Measurements from ENCODE around the gene TPO. TPM values are rescaled to one million over a fixed set of nuclear protein-coding genes. Genes with fewer than 3 reads are reported as not detected.

Gene TPO
- total and polyA plus RNA-seq, 2 experiments from 2014 or later, result 0.37 TPM; not detected in 1

DNA sequence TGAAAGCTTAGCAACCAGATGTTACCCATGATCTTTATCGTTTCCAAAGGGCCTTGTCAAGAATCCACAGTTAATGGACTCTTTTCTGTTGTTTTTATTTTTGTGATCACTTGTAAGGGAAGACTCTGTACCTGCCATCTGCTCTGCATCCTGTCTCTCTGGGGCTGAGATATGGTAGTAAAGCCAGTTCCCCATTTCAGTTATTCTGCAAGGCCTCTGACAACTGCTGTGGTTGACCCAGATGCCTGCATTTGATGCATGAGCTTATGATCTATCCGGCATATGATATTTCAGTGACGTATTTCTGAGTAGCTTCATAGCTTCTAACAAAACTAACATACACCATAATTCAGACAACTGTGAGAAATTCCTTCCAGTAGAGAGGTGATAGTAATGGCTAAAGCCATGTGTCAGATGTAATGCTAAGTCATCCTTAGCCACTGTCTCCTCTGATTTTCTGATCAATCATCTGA, 105.1 kb downstream of the TPO start:
- H3K4me2 ChIP-seq, result no peak overlapping the region
- no peaks in the 10 kb centered on the region for H4K20me1 ChIP-seq (ENCODE audit: insufficient read depth, poor library complexity, severe bottlenecking)
- no peaks in the 10 kb centered on the region for H3K27me3 ChIP-seq
- no peak overlapping the region for H2AFZ ChIP-seq
- no peaks in the 10 kb centered on the region for H3K9me2 ChIP-seq (replicated peaks; ENCODE audit: insufficient read depth)
- H3K79me2 ChIP-seq, result no peaks in the 10 kb centered on the region
- no peak for DNase-seq (ENCODE audit: low spot score)
- no peaks in the 10 kb centered on the region for H3K36me3 ChIP-seq (replicated peaks; ENCODE audit: insufficient read depth, low read depth)
- WGBS (ENCODE audit: low lambda C conversion rate, missing lambda C conversion rate), result 80% methylated on average over 3 of the region's 3 CpGs
- H3K4me1 ChIP-seq (ENCODE audit: insufficient read depth), result no peaks in the 10 kb centered on the region
- no peaks in the 10 kb centered on the region for H3K9me3 ChIP-seq (ENCODE audit: low read depth)
- TF ChIP-seq, protein P1, sequence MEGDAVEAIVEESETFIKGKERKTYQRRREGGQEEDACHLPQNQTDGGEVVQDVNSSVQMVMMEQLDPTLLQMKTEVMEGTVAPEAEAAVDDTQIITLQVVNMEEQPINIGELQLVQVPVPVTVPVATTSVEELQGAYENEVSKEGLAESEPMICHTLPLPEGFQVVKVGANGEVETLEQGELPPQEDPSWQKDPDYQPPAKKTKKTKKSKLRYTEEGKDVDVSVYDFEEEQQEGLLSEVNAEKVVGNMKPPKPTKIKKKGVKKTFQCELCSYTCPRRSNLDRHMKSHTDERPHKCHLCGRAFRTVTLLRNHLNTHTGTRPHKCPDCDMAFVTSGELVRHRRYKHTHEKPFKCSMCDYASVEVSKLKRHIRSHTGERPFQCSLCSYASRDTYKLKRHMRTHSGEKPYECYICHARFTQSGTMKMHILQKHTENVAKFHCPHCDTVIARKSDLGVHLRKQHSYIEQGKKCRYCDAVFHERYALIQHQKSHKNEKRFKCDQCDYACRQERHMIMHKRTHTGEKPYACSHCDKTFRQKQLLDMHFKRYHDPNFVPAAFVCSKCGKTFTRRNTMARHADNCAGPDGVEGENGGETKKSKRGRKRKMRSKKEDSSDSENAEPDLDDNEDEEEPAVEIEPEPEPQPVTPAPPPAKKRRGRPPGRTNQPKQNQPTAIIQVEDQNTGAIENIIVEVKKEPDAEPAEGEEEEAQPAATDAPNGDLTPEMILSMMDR (IDR thresholded peaks at IDR 0.05; ENCODE audit: poor library complexity), result no peak
- TF ChIP-seq EZH2 (IDR thresholded peaks at IDR 0.05; ENCODE audit: borderline replicate concordance) (no peak), EZH2phosphoT487 (IDR thresholded peaks at IDR 0.05; ENCODE audit: low read depth, severe bottlenecking, unreplicated experiment) (no peak)
- no peak overlapping the region for H3K4me3 ChIP-seq
- no peak overlapping the region for H3K27ac ChIP-seq

DNA sequence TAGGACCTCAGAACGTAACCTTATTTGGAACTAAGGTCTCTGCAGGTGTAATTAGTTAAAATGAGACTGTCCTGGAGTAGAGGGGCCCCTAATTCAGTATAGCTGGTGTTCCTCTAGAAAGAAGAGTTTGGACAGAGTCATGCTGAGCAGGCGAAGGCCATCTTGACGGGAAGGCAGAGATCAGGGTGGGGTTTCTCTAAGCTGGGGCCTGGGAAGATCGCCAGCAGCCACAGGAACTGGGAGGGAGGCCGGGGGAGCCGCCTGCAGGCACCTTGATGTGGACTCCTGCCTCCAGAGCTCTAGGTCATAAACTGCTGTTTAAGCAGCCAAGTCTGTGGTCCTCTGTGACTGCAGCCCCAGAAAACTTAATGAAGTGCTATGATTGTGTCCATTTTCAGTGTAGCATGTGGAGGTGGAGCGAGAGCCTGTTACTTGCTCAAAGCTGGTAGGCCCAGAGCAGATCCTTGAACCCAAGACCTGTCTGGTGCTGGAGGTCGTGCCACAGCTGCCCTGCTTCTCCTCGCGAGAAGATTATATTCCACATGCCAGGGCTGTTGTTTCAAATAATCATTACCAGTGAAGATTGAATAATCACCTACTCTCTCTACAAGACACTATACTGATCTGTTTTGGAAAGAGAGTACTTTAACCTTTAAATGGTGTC, 105.7 kb downstream of the TPO start:
- no peaks in the 10 kb centered on the region for H3K36me3 ChIP-seq (replicated peaks; ENCODE audit: insufficient read depth, low read depth)
- TF ChIP-seq EZH2phosphoT487 (IDR thresholded peaks at IDR 0.05; ENCODE audit: low read depth, severe bottlenecking, unreplicated experiment), result no peak
- TF ChIP-seq EZH2 (IDR thresholded peaks at IDR 0.05; ENCODE audit: borderline replicate concordance), result no peak
- TF ChIP-seq, protein P1 (IDR thresholded peaks at IDR 0.05; ENCODE audit: poor library complexity), result no peak
- no peak overlapping the region for H2AFZ ChIP-seq
- H3K9me2 ChIP-seq (replicated peaks; ENCODE audit: insufficient read depth), result no peaks in the 10 kb centered on the region
- H3K4me1 ChIP-seq (ENCODE audit: insufficient read depth), result no peaks in the 10 kb centered on the region
- H3K27me3 ChIP-seq, result no peaks in the 10 kb centered on the region
- H3K9me3 ChIP-seq (ENCODE audit: low read depth), result no peaks in the 10 kb centered on the region
- no peaks in the 10 kb centered on the region for H4K20me1 ChIP-seq (ENCODE audit: insufficient read depth, poor library complexity, severe bottlenecking)
- no peak overlapping the region for H3K4me2 ChIP-seq
- H3K4me3 ChIP-seq, result no peak overlapping the region
- H3K79me2 ChIP-seq, result no peaks in the 10 kb centered on the region
- no peak for DNase-seq (ENCODE audit: low spot score)
- WGBS (ENCODE audit: low lambda C conversion rate, missing lambda C conversion rate), result 76% methylated on average over 10 of the region's 10 CpGs
- H3K27ac ChIP-seq, result no peak overlapping the region

DNA sequence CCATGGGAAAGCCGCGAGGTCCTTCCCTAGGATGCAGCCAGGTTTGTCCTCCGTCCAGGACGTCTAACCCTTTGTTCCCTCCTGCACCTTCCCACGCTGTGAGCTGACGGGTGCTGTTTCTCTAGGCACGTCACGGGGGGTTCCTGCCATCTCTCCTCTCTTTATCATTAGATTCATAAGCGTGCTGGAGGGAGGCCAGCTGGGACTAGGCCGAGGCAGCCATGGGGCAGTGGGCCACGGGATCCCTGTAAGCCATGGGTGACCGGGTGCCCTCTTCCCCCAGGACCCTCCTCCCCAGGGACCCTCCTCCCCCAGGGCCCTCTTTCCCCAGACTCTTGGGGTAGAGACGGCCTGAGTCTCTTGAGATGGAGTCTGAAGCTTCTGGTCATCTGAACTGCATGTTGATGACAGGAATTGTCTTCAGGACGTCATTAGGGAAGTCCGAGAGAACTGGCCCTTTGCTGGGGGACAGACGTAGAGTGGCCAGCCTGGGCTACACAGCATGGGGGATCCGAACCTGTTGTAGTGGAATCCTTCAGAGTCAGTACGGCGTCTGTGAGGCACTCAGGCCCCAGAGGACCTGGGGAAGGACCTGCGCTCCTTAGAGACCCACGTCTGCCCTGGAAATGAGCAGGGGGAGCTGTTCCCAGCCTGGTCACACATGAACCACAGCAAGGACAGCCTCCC, 108.1 kb downstream of the TPO start:
- Histone ChIP-seq H3K4me1 (ENCODE audit: insufficient read depth) (no peaks in the 10 kb centered on the region), H3K79me2 (no peaks in the 10 kb centered on the region), H3K9me2 (replicated peaks; ENCODE audit: insufficient read depth) (no peaks in the 10 kb centered on the region), H3K27ac (no peak overlapping the region), H3K27me3 (no peaks in the 10 kb centered on the region), H3K4me3 (no peak overlapping the region), H3K36me3 (replicated peaks; ENCODE audit: insufficient read depth, low read depth) (no peaks in the 10 kb centered on the region), H3K9me3 (ENCODE audit: low read depth) (no peaks in the 10 kb centered on the region), H4K20me1 (ENCODE audit: insufficient read depth, poor library complexity, severe bottlenecking) (no peaks in the 10 kb centered on the region), H3K4me2 (no peak overlapping the region), H2AFZ (no peak overlapping the region)
- WGBS (ENCODE audit: low lambda C conversion rate, missing lambda C conversion rate), result 86% methylated on average over 21 of the region's 21 CpGs
- no peak for TF ChIP-seq EZH2phosphoT487 (IDR thresholded peaks at IDR 0.05; ENCODE audit: low read depth, severe bottlenecking, unreplicated experiment)
- TF ChIP-seq, protein P1 (IDR thresholded peaks at IDR 0.05; ENCODE audit: poor library complexity), result no peak
- no peak for TF ChIP-seq EZH2 (IDR thresholded peaks at IDR 0.05; ENCODE audit: borderline replicate concordance)
- DNase-seq (ENCODE audit: low spot score), result no peak

All from hepatocyte (in vitro differentiated cells).